Inflammatory macrophage (primary cell): ENCODE measurements around the gene CNTNAP5.

Source experiments
- DNase-seq, 2 donors: peaks; one replicate each; pipeline ENCODE4 v3.0.0-alpha.2; 2020 to 2022

Gene CNTNAP5

GRCh38 chr2:124832521-124832920 lies 807.4 kb downstream of the CNTNAP5 start:
- no peak for DNase-seq

- DNase-seq, result no peak
Measured at GRCh38 chr2:124834331-124834730, 809.2 kb downstream of the CNTNAP5 start.

- DNase-seq, result no peak
Measured at GRCh38 chr2:124835331-124835730, 810.2 kb downstream of the CNTNAP5 start.

GRCh38 chr2:124836416-124836815 lies 811.3 kb downstream of the CNTNAP5 start:
- no peak for DNase-seq

- DNase-seq, result no peak
Measured at GRCh38 chr2:124837496-124837895, 812.4 kb downstream of the CNTNAP5 start.

- DNase-seq, result no peak
Measured at GRCh38 chr2:124838406-124838805, 813.3 kb downstream of the CNTNAP5 start.

GRCh38 chr2:124867247-124867646 lies 842.2 kb downstream of the CNTNAP5 start:
- DNase-seq, result no peak

- no peak for DNase-seq
Measured at GRCh38 chr2:124874219-124874618, 849.1 kb downstream of the CNTNAP5 start.

GRCh38 chr2:124874676-124875075 lies 849.6 kb downstream of the CNTNAP5 start:
- no peak for DNase-seq

GRCh38 chr2:124875627-124876244 lies 850.6 kb downstream of the CNTNAP5 start:
- no peak for DNase-seq

GRCh38 chr2:124877141-124877577 lies 852.1 kb downstream of the CNTNAP5 start:
- no peak for DNase-seq

GRCh38 chr2:124879640-124880039 lies 854.6 kb downstream of the CNTNAP5 start:
- no peak for DNase-seq

- no peak for DNase-seq
Measured at GRCh38 chr2:124880995-124881394, 855.9 kb downstream of the CNTNAP5 start.

GRCh38 chr2:124882423-124882822 lies 857.3 kb downstream of the CNTNAP5 start:
- DNase-seq, result no peak

- DNase-seq, result no peak
Measured at GRCh38 chr2:124883595-124883994, 858.5 kb downstream of the CNTNAP5 start.

- no peak for DNase-seq
Measured at GRCh38 chr2:124884315-124884714, 859.2 kb downstream of the CNTNAP5 start.

- no peak for DNase-seq
Measured at GRCh38 chr2:124886216-124886615, 861.1 kb downstream of the CNTNAP5 start.

GRCh38 chr2:124887466-124887865 lies 862.4 kb downstream of the CNTNAP5 start:
- DNase-seq, result no peak

- no peak for DNase-seq
Measured at GRCh38 chr2:124888431-124888830, 863.3 kb downstream of the CNTNAP5 start.

- no peak for DNase-seq
Measured at GRCh38 chr2:124894199-124894598, 869.1 kb downstream of the CNTNAP5 start.

GRCh38 chr2:124898827-124899226 lies 873.7 kb downstream of the CNTNAP5 start:
- no peak for DNase-seq

- DNase-seq, result no peak
Measured at GRCh38 chr2:124908411-124908810, 883.3 kb downstream of the CNTNAP5 start.

GRCh38 chr2:124911560-124911959 lies 886.5 kb downstream of the CNTNAP5 start:
- no peak for DNase-seq

GRCh38 chr2:124913868-124914267 lies 888.8 kb downstream of the CNTNAP5 start:
- DNase-seq, result no peak

GRCh38 chr2:124915567-124915966 lies 890.5 kb downstream of the CNTNAP5 start:
- DNase-seq, result no peak
